GM19238 (cell line): Measurements from ENCODE around the gene FRMPD2.
A peak's percentile ranks its signal among the peaks of the same experiment; 100 is the strongest.

ENCODE experiments used
- DNase-seq: peaks from one replicate; pipeline ENCODE4 v3.0.0; 2011; ENCODE audit warnings: low spot score; ENCODE audit not compliant: insufficient read length

The FRMPD2 gene

GRCh38 chr10:48274636-48275035 is at the start of gene FRMPD2:
TSS of gene FRMPD2 (minus strand) at chr10:48274696. CDS start at chr10:48274567, 129 bp downstream.
- DNase-seq, result no peak

- DNase-seq, result no peak
These were observed 47.5 kb upstream of the FRMPD2 start for GRCh38 chr10:48322017-48322416.

GRCh38 chr10:48317321-48317990 is 43.0 kb upstream of the FRMPD2 start:
- DNase-seq, result no peak

- DNase-seq, result no peak
These were observed 41.7 kb upstream of the FRMPD2 start for GRCh38 chr10:48316236-48316635.

- no peak for DNase-seq
These were observed 39.6 kb upstream of the FRMPD2 start for GRCh38 chr10:48314107-48314506.

GRCh38 chr10:48309711-48310226 is 35.3 kb upstream of the FRMPD2 start:
- no peak for DNase-seq

GRCh38 chr10:48307711-48308018 is 33.2 kb upstream of the FRMPD2 start:
- DNase-seq, result no peak

GRCh38 chr10:48306870-48307710 is 32.6 kb upstream of the FRMPD2 start:
- DNase-seq, result peak; percentile 52

- DNase-seq, result peak; percentile 97
These were observed 31.9 kb upstream of the FRMPD2 start, which contains the start of gene MAPK8 for GRCh38 chr10:48306265-48306869. TSS of gene MAPK8 (plus strand) at chr10:48306677. CDS start at chr10:48401661, 94,984 bp downstream.

GRCh38 chr10:48305905-48306264 is 31.4 kb upstream of the FRMPD2 start:
- DNase-seq, result no peak

- DNase-seq, result no peak
These were observed 28.3 kb upstream of the FRMPD2 start for GRCh38 chr10:48302515-48303476.

GRCh38 chr10:48300556-48300955 is 26.1 kb upstream of the FRMPD2 start:
- DNase-seq, result no peak

- no peak for DNase-seq
These were observed 25.2 kb upstream of the FRMPD2 start for GRCh38 chr10:48299692-48300091.

- DNase-seq, result no peak
These were observed 24.6 kb upstream of the FRMPD2 start for GRCh38 chr10:48299066-48299465.

- DNase-seq, result no peak
These were observed 22.1 kb upstream of the FRMPD2 start for GRCh38 chr10:48296576-48297098.

GRCh38 chr10:48294431-48294830 is 19.9 kb upstream of the FRMPD2 start:
- no peak for DNase-seq

- no peak for DNase-seq
These were observed 18.1 kb upstream of the FRMPD2 start for GRCh38 chr10:48292616-48293015.

- no peak for DNase-seq
These were observed 16.7 kb upstream of the FRMPD2 start for GRCh38 chr10:48291190-48291589.

- no peak for DNase-seq
These were observed 15.8 kb upstream of the FRMPD2 start for GRCh38 chr10:48290286-48290685.

- no peak for DNase-seq
These were observed 15.2 kb upstream of the FRMPD2 start for GRCh38 chr10:48289501-48290238.
